Measurements from ENCODE around the gene C3.

GRCh38 chr19:6632002-6632621 is 88.3 kb downstream of the C3 start:
- peak; percentile 80 for TF ChIP-seq CTCF (IDR thresholded peaks at IDR 0.05; ENCODE audit: borderline replicate concordance, extremely low read depth, low read length, poor library complexity, severe bottlenecking)
- TF ChIP-seq EZH2 (IDR thresholded peaks at IDR 0.05; ENCODE audit: borderline replicate concordance, low read depth, low read length, severe bottlenecking) = no peak

Measured in DND-41 (cell line).